H1 (cell line): ENCODE results near the gene RB1. TPM values are rescaled to one million over a fixed set of nuclear protein-coding genes. Genes with fewer than 3 reads are reported as not detected.

ENCODE experiments used
- ASH2L ChIP-seq: fragments of 200-600, 300-600 bp; sonication (generic); IDR thresholded peaks from one replicate; pipeline ENCODE4 v1.7.1; 2017; ENCODE audit warnings: low read length
- BRCA1 ChIP-seq: IDR thresholded peaks from 2 replicates; pipeline ENCODE4 v1.6.1; 2012; ENCODE audit warnings: low read depth, low read length, improper control_type of control experiment
- CTBP2 ChIP-seq: IDR thresholded peaks from 2 replicates; pipeline ENCODE4 v1.7.0; 2011; ENCODE audit warnings: borderline replicate concordance, mild to moderate bottlenecking, moderate library complexity, mixed read lengths, low read length; ENCODE audit not compliant: insufficient read depth, insufficient read length
- POLR2A ChIP-seq, 2 experiments: IDR thresholded peaks; 1 replicate in 1 of 2; 2 replicates in 1 of 2; pipeline ENCODE4 v1.6.1; 2011; ENCODE audit warnings: low read depth in 2 of 2, low read length in 2 of 2, mild to moderate bottlenecking in 2 of 2; ENCODE audit errors: control extremely low read depth in 1 of 2
- POLR2AphosphoS5 ChIP-seq: IDR thresholded peaks from 2 replicates; pipeline ENCODE4 v1.6.1; 2011; ENCODE audit warnings: low read depth, low read length
- RNF2 ChIP-seq: fragments of 200-900, 300-1000 bp; sonication (generic); IDR thresholded peaks from 2 replicates; pipeline ENCODE4 v1.7.1; 2016; ENCODE audit warnings: borderline replicate concordance, low read depth, mild to moderate bottlenecking, antibody characterized with exemption, low read length; ENCODE audit not compliant: poor library complexity, severe bottlenecking; ENCODE audit errors: missing control alignments
- SP4 ChIP-seq: IDR thresholded peaks from 2 replicates; pipeline ENCODE4 v1.6.1; 2012; ENCODE audit warnings: low read length, inconsistent platforms
- TCF12 ChIP-seq: IDR thresholded peaks from 2 replicates; pipeline ENCODE4 v1.6.1; 2011; ENCODE audit warnings: low read depth, mild to moderate bottlenecking, low read length
- polyA plus RNA-seq, 7 experiments: library from polyadenylated mRNA; depleted of rRNA in 3 of 7; stranded (reverse) in 5 of 7; unstranded in 2 of 7; fragments of >200 nt in 5 of 7; fragments of 200-250 nt in 2 of 7; gene quantifications; 1 replicate in 5 of 7; 2 replicates in 1 of 7; 4 replicates in 1 of 7; pipeline versions ENCODE4 v1.2.1 to v1.2.3, GENCODE V29; 2011 to 2013; ENCODE audit warnings: missing spikeins in 2 of 7, mixed read lengths in 2 of 7
- total RNA-seq: library from RNA; stranded (reverse); fragmentation: NEBNext Ultra II Directional; extraction: Animal tissue kit (Norgen Biotek cat#: 25700); gene quantifications from 2 replicates; pipeline ENCODE4 v1.2.1, GENCODE V29; 2021
- TF ChIP-seq, protein P1 (sequence below): fragments of 300-600 bp; sonication (generic); IDR thresholded peaks from 2 replicates; pipeline ENCODE4 v1.7.1; 2012; ENCODE audit warnings: low read length, moderate library complexity, mild to moderate bottlenecking, inconsistent platforms; ENCODE audit not compliant: insufficient replicate concordance
- TF ChIP-seq, protein P2 (sequence below): IDR thresholded peaks from 2 replicates; pipeline ENCODE4 v1.6.1; 2011; ENCODE audit warnings: low read depth, mild to moderate bottlenecking, low read length; ENCODE audit not compliant: insufficient read depth

Gene RB1
- total and polyA plus RNA-seq, 2 of the 8 experiments (the other 6 are each of a cell fraction or from before 2014, with no cell fraction given), result 4.1 to 17.5 TPM

DNA sequence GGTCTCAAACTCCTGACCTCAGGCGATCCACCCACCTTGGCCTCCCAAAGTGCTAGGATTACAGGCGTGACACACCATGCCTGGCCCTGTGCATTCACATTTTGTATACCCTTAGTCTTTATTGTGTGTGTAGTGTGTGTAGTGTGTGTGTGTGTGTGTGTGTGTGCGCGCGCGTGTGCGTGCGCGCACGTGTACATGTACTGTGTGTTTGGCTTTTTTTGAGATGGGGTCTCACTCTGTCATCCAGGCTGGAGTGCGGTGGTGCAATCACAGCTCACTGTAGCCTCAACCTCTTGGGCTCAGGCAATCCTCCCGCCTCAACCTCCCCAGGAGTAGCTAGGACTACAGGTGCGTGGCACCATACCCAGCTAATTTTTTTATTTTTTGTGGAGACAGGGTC lies 48.5 kb upstream of the RB1 start (continued):
- TF ChIP-seq, protein P1, sequence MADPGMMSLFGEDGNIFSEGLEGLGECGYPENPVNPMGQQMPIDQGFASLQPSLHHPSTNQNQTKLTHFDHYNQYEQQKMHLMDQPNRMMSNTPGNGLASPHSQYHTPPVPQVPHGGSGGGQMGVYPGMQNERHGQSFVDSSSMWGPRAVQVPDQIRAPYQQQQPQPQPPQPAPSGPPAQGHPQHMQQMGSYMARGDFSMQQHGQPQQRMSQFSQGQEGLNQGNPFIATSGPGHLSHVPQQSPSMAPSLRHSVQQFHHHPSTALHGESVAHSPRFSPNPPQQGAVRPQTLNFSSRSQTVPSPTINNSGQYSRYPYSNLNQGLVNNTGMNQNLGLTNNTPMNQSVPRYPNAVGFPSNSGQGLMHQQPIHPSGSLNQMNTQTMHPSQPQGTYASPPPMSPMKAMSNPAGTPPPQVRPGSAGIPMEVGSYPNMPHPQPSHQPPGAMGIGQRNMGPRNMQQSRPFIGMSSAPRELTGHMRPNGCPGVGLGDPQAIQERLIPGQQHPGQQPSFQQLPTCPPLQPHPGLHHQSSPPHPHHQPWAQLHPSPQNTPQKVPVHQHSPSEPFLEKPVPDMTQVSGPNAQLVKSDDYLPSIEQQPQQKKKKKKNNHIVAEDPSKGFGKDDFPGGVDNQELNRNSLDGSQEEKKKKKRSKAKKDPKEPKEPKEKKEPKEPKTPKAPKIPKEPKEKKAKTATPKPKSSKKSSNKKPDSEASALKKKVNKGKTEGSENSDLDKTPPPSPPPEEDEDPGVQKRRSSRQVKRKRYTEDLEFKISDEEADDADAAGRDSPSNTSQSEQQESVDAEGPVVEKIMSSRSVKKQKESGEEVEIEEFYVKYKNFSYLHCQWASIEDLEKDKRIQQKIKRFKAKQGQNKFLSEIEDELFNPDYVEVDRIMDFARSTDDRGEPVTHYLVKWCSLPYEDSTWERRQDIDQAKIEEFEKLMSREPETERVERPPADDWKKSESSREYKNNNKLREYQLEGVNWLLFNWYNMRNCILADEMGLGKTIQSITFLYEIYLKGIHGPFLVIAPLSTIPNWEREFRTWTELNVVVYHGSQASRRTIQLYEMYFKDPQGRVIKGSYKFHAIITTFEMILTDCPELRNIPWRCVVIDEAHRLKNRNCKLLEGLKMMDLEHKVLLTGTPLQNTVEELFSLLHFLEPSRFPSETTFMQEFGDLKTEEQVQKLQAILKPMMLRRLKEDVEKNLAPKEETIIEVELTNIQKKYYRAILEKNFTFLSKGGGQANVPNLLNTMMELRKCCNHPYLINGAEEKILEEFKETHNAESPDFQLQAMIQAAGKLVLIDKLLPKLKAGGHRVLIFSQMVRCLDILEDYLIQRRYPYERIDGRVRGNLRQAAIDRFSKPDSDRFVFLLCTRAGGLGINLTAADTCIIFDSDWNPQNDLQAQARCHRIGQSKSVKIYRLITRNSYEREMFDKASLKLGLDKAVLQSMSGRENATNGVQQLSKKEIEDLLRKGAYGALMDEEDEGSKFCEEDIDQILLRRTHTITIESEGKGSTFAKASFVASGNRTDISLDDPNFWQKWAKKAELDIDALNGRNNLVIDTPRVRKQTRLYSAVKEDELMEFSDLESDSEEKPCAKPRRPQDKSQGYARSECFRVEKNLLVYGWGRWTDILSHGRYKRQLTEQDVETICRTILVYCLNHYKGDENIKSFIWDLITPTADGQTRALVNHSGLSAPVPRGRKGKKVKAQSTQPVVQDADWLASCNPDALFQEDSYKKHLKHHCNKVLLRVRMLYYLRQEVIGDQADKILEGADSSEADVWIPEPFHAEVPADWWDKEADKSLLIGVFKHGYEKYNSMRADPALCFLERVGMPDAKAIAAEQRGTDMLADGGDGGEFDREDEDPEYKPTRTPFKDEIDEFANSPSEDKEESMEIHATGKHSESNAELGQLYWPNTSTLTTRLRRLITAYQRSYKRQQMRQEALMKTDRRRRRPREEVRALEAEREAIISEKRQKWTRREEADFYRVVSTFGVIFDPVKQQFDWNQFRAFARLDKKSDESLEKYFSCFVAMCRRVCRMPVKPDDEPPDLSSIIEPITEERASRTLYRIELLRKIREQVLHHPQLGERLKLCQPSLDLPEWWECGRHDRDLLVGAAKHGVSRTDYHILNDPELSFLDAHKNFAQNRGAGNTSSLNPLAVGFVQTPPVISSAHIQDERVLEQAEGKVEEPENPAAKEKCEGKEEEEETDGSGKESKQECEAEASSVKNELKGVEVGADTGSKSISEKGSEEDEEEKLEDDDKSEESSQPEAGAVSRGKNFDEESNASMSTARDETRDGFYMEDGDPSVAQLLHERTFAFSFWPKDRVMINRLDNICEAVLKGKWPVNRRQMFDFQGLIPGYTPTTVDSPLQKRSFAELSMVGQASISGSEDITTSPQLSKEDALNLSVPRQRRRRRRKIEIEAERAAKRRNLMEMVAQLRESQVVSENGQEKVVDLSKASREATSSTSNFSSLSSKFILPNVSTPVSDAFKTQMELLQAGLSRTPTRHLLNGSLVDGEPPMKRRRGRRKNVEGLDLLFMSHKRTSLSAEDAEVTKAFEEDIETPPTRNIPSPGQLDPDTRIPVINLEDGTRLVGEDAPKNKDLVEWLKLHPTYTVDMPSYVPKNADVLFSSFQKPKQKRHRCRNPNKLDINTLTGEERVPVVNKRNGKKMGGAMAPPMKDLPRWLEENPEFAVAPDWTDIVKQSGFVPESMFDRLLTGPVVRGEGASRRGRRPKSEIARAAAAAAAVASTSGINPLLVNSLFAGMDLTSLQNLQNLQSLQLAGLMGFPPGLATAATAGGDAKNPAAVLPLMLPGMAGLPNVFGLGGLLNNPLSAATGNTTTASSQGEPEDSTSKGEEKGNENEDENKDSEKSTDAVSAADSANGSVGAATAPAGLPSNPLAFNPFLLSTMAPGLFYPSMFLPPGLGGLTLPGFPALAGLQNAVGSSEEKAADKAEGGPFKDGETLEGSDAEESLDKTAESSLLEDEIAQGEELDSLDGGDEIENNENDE, result no peak
- no peak for TF ChIP-seq RNF2
- no peak for TF ChIP-seq TCF12
- no peak for TF ChIP-seq ASH2L
- no peak for TF ChIP-seq POLR2A (IDR thresholded peaks at IDR 0.05; ENCODE audit: control extremely low read depth in 1 of 2, low read depth in 2 of 2, low read length in 2 of 2)
- no peak for TF ChIP-seq SP4
- no peak for TF ChIP-seq POLR2AphosphoS5
- TF ChIP-seq CTBP2, result no peak
- no peak for TF ChIP-seq BRCA1
- TF ChIP-seq, protein P2, sequence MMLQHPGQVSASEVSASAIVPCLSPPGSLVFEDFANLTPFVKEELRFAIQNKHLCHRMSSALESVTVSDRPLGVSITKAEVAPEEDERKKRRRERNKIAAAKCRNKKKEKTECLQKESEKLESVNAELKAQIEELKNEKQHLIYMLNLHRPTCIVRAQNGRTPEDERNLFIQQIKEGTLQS, result no peak
